HUES64 (cell line): ENCODE measurements around the gene JMJD1C.
A peak's percentile ranks its signal among the peaks of the same experiment; 100 is the strongest.
"Not testable (repeated sequence)": the region's sequence is repeated elsewhere in the genome, so short reads cannot be mapped to it uniquely, and the experiment has no call there.

Experiments
- H3K27ac ChIP-seq: 2 replicates; pipeline ENCODE4 v1.7.0; 2013; ENCODE audit warnings: low read depth, low read length, inconsistent platforms
- H3K27me3 ChIP-seq: 2 replicates; pipeline ENCODE4 v1.6.1; 2013; ENCODE audit warnings: mild to moderate bottlenecking, low read length; ENCODE audit not compliant: insufficient read depth
- H3K36me3 ChIP-seq: 2 replicates; pipeline ENCODE4 v1.6.1; 2013; ENCODE audit warnings: mild to moderate bottlenecking, low read length; ENCODE audit not compliant: insufficient read depth
- H3K4me1 ChIP-seq: 2 replicates; pipeline ENCODE4 v1.6.1; 2013; ENCODE audit warnings: mild to moderate bottlenecking, low read length, moderate library complexity; ENCODE audit not compliant: insufficient read depth
- H3K4me3 ChIP-seq: 2 replicates; pipeline ENCODE4 v1.5.1; 2013; ENCODE audit warnings: mild to moderate bottlenecking, low read length, moderate library complexity
- H3K9ac ChIP-seq: 2 replicates; pipeline ENCODE4 v1.6.1; 2013; ENCODE audit warnings: mild to moderate bottlenecking, low read depth, low read length
- H3K9me3 ChIP-seq: 2 replicates; pipeline ENCODE4 v1.6.1; 2013; ENCODE audit warnings: low read depth, low read length; ENCODE audit not compliant: insufficient read depth
- WGBS: fragments of 150-250, 120-280 bp; methylation state at CpG from one replicate; pipeline ENCODE4 v1.1.7; 2013; ENCODE audit warnings: missing lambda C conversion rate; 5-methylcytosine and 5-hydroxymethylcytosine counted together

JMJD1C gene

GRCh38 chr10:63283901-63284300 lies 181.9 kb downstream of the JMJD1C start:
- H3K4me3 ChIP-seq, H3K9ac ChIP-seq, H3K36me3 ChIP-seq, H3K27ac ChIP-seq, H3K9me3 ChIP-seq, H3K27me3 ChIP-seq: not testable (repeated sequence)
- H3K4me1 ChIP-seq, result peaks cover 14% of the 10 kb centered on the region
- 95% methylated on average over 4 of the region's 6 CpGs for WGBS

GRCh38 chr10:63283093-63283492 lies 182.7 kb downstream of the JMJD1C start:
- no peaks in the 10 kb centered on the region for H3K9me3 ChIP-seq
- peaks cover 14% of the 10 kb centered on the region for H3K4me1 ChIP-seq
- 100% methylated on average over 2 of the region's 2 CpGs for WGBS
- no peak overlapping the region for H3K9ac ChIP-seq
- no peak overlapping the region for H3K4me3 ChIP-seq
- no peaks in the 10 kb centered on the region for H3K36me3 ChIP-seq
- H3K27ac ChIP-seq, result no peak overlapping the region
- H3K27me3 ChIP-seq, result no peaks in the 10 kb centered on the region

- Histone ChIP-seq H3K9ac (no peak overlapping the region), H3K27me3 (no peaks in the 10 kb centered on the region), H3K36me3 (no peaks in the 10 kb centered on the region), H3K4me1 (peaks cover 14% of the 10 kb centered on the region), H3K9me3 (no peaks in the 10 kb centered on the region), H3K4me3 (no peak overlapping the region), H3K27ac (no peak overlapping the region)
- WGBS, result 97% methylated on average over 2 of the region's 3 CpGs
Measured at GRCh38 chr10:63281967-63282366, 183.8 kb downstream of the JMJD1C start.

GRCh38 chr10:63280386-63280785 lies 185.4 kb downstream of the JMJD1C start:
- Histone ChIP-seq H3K27me3 (no peaks in the 10 kb centered on the region), H3K27ac (no peak overlapping the region), H3K9me3 (no peaks in the 10 kb centered on the region), H3K4me1 (peaks cover 9% of the 10 kb centered on the region; the same call in 1 of the 2 replicates), H3K9ac (no peak overlapping the region), H3K4me3 (no peak overlapping the region), H3K36me3 (no peaks in the 10 kb centered on the region)
- WGBS, result 99% methylated on average over 5 of the region's 6 CpGs

GRCh38 chr10:63275094-63275493 lies 190.7 kb downstream of the JMJD1C start:
- Histone ChIP-seq H3K27me3 (no peaks in the 10 kb centered on the region), H3K9ac (no peak overlapping the region), H3K36me3 (no peaks in the 10 kb centered on the region), H3K9me3 (no peaks in the 10 kb centered on the region), H3K4me3 (no peak overlapping the region), H3K27ac (no peak overlapping the region), H3K4me1 (no peaks in the 10 kb centered on the region)
- 96% methylated on average over 3 of the region's 3 CpGs for WGBS

- H3K4me1 ChIP-seq, result peaks cover 7% of the 10 kb centered on the region; the same call in 1 of the 2 replicates
- H3K9me3 ChIP-seq, result no peaks in the 10 kb centered on the region
- no peak overlapping the region for H3K9ac ChIP-seq
- no peaks in the 10 kb centered on the region for H3K36me3 ChIP-seq
- H3K27me3 ChIP-seq, result no peaks in the 10 kb centered on the region
- H3K4me3 ChIP-seq, result no peak overlapping the region
- no peak overlapping the region for H3K27ac ChIP-seq
Measured at GRCh38 chr10:63273577-63273976, 192.2 kb downstream of the JMJD1C start.

GRCh38 chr10:63268798-63269503 lies 196.8 kb downstream of the JMJD1C start:
- under 1% methylated on average over 17 of the region's 17 CpGs for WGBS
- Histone ChIP-seq H3K27me3 (no peaks in the 10 kb centered on the region), H3K9me3 (no peaks in the 10 kb centered on the region), H3K4me1 (peaks cover 18% of the 10 kb centered on the region; the same call in 1 of the 2 replicates), H3K27ac (peak overlapping the region; percentile 94), H3K36me3 (peaks cover 6% of the 10 kb centered on the region), H3K9ac (peak overlapping the region; percentile 97), H3K4me3 (peak overlapping the region; percentile 71)

- H3K9ac ChIP-seq, result peak overlapping the region; percentile 97
- peak overlapping the region; percentile 71 for H3K4me3 ChIP-seq
- H3K9me3 ChIP-seq, result no peaks in the 10 kb centered on the region
- no peaks in the 10 kb centered on the region for H3K27me3 ChIP-seq
- peaks cover 20% of the 10 kb centered on the region for H3K4me1 ChIP-seq
- peak overlapping the region; percentile 94 for H3K27ac ChIP-seq
- H3K36me3 ChIP-seq, result peaks cover 10% of the 10 kb centered on the region
- 0% methylated on average over 1 of the region's 3 CpGs for WGBS
Measured at GRCh38 chr10:63268149-63268797, 197.5 kb downstream of the JMJD1C start.

- Histone ChIP-seq H3K27me3 (no peaks in the 10 kb centered on the region), H3K36me3 (peaks cover 16% of the 10 kb centered on the region), H3K4me1 (peaks cover 27% of the 10 kb centered on the region), H3K9me3 (no peaks in the 10 kb centered on the region), H3K4me3 (peak overlapping the region; percentile 71), H3K27ac (peak overlapping the region; percentile 94), H3K9ac (peak overlapping the region; percentile 97)
- WGBS, result 0% methylated on average over 6 of the region's 6 CpGs
Measured at GRCh38 chr10:63267414-63268148, 198.2 kb downstream of the JMJD1C start.

- Histone ChIP-seq H3K9ac (peak overlapping the region; percentile 97), H3K4me3 (peak overlapping the region; percentile 71), H3K27me3 (no peaks in the 10 kb centered on the region), H3K9me3 (no peaks in the 10 kb centered on the region), H3K4me1 (peaks cover 35% of the 10 kb centered on the region), H3K36me3 (peaks cover 23% of the 10 kb centered on the region), H3K27ac (peak overlapping the region; percentile 94)
- WGBS, result 0% methylated on average over 2 of the region's 6 CpGs
Measured at GRCh38 chr10:63266391-63267316, 199.1 kb downstream of the JMJD1C start.
